ENCODE data around the gene YIPF5.
A peak's percentile ranks its signal among the peaks of the same experiment; 100 is the strongest.

YIPF5 gene

DNA sequence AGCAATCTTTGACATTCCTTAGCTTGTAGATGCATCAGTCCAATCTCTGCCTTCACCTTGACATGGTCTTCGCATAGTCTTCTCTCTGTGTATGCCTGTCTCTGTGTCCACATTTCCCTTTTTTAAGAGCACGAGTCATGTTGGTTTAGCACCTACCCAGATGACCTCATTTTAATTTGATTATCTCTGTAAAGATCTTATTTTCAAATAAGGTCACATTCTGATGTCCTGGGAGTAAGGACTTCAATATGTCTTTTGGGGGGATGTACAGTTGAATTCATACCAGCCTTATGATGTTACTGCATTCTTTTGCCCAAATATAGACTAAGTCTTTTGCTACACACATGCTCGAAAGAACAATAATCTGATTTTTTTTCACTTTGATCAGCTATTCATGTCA is 7.1 kb upstream of the YIPF5 start:
- DNase-seq, result no peak

DNA sequence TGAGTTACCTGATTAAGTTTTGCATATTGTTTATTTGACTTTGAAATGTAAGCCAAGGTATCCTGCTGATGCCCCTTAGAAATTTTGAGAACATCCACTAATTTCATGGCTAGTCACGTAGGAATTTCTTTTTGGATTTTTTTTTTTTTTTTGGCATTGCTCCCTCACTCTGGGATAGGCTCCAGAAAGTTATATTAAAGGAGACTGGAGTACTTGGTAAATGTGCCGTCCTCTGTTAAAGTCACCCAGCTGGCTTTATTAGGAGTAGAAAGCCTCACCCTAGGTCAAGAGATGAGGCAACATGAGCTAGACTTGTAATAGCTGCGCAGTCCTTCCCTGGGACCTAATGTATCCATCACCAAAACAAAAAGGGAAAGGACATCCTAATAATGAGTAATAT is 3.3 kb upstream of the YIPF5 start:
- no peak for DNase-seq

DNA sequence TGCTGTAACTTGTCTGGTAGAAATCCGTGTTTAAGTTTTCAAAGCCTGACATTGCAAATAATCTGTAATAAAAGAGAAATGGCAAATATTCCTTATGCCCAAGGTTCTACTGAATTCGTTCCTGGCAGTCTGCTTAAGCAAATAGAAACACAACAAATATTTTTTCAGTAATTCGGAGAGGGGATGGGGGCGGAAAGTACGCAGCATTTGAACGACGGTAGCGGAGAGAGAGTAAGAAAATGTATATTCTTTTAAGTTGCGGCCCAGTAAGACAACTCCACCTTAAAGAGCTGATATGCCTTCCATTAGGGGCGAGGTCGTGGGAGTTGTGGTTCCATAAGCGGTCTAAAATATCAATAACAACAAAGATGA is 569 bp downstream of the YIPF5 start:
- DNase-seq, result no peak

DNA sequence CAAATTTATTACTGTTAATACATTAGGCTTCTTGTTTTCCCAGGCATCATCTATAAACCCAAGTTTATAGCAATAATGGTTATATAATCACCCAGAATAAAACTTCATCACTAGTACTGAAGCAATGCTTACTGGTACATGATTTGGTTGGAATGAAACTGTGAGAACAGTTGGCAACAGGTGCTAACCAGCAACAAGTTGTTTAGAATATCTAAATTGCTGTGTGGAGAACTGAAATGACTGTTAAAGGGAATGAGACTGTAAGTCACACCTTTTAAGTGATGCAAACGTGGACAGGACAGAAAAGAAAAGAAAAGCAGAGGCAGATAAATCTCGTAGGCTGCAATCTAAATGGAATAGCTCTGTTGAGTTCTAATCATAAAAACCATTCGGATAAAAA is 2.5 kb downstream of the YIPF5 start:
- no peak for DNase-seq

DNA sequence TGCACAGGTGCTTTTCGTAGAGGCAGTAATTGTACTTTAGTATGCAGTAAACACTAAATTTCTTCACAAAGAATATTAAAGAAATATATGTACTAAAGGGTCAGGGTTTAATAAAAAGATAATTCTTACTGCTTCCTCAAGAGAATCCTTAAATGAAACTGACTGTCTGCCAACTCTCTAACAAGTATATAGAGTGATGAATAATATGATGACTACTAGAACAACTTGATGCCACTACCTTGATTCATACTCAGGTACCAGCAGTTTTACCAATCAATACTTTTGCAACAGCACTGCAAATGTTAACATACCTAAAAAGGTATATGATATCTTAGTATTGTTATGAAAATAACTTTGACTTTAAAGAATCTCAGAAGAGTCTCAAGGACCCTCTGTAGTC is 3.8 kb downstream of the YIPF5 start:
- no peak for DNase-seq

DNA sequence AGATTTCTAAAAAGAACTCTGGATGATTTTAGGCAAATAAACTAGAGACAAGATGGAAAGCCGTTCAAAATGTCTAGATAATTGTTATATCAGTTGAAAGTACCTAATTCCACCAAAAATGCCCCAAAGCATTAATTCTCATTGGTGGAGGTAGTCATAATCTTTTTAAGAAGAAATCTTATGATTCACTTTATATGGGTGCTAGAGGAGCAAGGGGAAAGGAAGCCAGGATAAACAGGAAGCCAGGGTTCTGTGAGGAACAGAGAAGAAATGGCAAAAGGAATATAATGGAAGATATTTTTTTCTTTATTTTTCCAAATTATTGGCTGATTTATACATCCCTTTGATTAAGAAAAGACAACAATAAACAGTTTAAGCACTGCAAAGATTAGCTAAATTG is 7.8 kb downstream of the YIPF5 start:
- DNase-seq, result no peak

DNA sequence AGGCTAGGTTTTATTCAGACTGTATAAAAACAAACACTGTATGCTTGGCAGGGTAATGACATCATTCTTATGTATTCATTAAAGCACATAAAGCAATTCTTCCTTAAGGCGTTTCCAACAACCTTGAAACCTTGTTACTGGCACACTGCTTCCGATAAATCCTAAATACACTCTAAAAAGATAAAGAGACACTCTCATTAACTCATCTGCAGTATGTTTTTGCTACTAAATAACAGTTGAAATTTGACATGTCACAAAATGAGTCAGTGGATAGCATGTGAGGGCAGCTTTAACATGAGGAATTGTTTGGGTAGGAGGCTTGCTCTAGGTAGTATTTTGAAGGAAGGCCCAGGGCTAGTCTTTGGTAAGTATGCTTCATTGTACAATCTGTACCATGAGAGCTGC is 13.7 kb downstream of the YIPF5 start:
- no peak for DNase-seq

DNA sequence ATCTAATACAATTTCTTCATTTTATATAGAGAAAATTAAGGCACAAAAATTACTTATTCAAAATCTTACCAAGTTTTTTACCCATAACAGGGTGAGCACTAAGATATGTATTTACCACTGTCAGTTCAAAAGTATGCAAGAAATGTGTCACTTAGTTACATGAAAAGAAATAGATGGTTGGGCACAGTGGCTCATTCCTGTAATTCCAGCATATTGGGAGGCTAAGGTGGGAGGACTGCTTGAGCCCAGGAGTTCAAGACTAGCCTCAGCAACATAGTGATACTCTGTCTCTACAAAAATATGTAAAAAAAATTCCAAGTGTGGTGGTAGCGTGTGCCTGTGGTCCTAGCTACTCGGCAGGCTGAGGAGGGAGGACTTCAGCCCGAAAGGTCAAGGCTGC is 19.4 kb downstream of the YIPF5 start:
- DNase-seq, result no peak

DNA sequence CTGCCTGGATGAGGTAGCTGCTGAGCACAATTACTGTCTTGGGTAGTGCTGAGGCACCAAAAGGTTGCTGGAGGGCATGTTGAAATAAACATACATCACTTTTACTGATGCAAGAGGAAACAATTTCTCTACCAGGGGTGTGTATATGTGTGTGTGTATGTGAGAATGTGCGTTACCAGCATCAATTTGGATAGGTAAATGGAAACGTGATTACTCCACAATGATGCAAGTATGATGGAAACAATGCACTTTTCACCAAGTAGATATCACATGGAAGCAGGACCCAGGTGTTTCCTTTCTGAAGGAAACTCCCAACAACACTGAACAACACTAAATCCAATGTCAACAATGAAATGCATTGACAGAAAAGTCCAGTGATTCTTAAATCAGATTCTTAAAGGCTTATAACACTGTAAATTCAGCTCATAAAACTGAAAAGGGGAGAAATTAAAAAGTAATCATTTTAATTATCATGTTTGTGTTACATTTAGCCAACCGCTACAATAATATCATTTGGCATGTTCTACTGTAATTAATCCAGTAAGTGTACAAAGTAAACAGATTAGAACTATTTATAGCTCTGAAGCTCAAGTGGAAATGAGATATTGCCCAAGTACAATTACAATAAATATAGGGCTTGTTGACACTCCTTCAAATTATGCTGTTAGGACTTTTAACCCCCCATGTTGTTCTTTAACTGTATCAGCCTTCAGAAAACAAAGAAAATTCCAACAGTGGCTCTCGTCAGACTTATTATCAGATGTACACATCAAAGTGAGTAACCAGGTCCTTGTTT is 25.3 kb downstream of the YIPF5 start:
- DNase-seq, result no peak

DNA sequence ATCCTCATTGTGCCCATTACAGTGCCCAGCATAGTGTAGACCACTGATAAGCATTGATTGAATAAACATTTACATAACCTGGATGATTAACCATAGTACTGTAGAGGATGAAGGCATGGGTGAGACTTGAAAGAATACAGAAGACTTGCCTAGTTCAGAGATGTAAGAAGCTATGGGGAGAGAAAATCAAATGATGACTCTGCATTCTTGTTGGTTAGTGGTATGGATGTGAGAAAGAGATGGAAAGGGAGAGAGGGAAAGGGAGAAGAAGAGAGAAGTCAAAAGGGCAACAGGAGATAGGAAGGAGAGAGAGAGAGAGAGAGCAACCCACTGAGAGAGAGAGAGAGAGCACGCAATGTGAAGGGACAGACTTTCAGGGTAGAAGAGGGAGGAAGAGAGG is 26.8 kb downstream of the YIPF5 start:
- no peak for DNase-seq

DNA sequence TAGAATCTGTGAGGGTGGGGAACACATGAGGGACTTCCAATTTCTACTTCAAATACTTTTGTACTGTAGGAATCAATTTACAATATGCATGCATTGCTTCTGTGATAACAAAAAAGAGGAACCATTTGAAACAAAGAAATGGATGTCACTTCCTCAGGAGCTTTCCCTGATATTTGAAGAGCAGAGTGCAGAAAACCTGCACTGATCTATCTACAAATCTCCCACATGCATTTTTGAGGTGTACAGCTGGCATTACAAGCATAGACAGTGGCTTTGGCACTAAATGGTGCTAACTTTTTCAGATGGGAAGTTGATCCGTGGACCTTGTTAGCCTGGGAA is 27.7 kb downstream of the YIPF5 start:
- no peak for DNase-seq

DNA sequence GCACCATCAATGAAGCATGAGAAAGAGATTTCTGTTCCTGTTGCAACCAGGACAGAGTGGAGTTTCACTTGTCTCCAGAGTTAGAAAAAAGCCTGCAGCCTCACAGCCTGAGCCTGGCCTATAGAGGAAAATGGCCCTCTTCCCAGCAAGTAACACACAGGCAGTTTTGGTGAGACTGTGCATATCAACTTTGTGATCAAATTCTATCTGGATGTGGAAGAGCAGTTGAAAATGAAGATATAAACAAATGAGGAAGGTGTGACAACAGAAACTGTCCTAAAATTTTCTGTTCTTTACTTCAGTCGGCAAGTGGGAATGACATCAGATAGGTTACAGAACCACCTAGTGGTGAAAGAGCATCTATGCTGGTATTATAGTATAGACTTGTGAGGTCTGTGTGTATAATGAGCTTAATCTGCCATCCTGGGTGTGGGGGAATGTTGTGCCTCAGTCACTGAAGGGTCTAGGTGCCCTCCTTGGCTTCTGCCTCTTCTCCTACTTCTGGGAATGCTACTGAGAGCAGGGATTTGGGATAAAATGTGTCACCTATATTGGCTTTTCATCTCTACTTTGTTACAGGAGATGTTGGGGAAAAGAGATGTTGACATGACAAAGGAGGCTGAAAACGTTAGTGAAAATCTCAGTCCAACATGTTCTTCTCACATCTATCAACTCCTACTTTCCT is 28.2 kb downstream of the YIPF5 start:
- peak; percentile 27 for DNase-seq

DNA sequence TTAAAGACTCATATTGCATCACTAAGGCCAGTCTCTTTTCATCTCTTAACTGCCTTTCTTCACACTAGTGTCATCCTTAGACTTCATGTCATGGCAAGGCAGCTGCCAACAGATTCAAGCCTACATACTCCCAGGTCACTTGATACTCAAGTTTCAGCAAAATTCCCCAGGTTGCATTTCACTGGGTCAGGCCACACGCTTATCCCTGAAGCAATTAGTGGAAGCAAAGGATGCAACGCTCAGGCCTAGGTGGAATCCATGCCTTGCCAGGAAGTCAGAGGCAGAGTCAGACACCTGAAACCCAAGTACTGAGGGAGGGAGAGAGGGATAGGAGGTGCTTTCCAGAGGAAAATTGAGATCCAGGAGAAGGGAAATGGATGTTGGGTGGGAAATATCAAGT is 28.9 kb downstream of the YIPF5 start:
- DNase-seq, result no peak

DNA sequence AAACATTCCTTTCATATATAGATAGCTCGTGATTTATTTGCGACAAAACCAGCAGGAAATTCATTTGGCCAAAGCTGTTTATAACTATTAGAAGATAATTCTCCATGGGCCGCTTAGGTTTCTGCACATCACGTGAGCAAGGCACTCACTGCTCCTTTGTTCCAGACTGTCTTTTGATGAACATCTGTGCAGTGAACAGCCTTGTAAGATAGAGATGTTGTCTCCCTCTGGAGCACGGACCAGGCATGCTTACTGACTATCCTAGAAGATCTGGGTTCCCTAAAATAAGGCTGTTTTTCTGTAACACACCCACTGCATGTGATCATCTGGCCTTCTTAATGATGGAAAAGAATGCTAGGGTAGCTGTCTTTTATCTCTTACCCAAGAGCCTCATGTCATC is 30.9 kb downstream of the YIPF5 start:
- no peak for DNase-seq

DNA sequence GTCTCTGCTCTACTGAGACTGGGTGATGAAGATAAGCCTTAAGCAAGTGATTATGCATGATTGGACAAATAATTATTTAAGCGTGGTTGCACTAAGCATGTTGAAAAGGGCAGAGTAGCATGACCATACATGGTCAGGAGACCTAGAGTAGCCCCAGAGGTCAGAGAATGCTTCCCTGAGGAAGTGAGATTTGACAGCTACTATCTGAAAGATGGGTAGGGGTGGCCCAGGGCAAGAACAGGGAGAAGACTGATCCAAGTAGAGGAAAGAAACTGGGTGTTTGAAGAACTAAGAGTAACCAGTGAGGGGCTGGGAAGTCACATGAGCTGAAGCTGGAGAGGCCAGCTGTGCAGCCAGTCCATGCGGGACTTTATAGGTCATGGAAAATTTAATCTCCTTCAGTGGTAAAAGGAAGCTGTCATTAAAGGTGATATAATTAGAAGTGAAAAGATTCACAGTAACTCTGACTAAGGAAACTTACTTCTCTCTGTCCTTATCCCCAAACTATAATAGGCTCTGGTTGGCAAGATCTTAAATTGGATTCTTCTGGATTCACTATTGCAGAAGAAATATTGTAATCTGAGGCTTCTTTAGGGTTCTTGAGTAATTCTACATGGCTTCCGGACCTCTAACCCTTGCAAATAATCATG is 35.2 kb downstream of the YIPF5 start:
- no peak for DNase-seq

DNA sequence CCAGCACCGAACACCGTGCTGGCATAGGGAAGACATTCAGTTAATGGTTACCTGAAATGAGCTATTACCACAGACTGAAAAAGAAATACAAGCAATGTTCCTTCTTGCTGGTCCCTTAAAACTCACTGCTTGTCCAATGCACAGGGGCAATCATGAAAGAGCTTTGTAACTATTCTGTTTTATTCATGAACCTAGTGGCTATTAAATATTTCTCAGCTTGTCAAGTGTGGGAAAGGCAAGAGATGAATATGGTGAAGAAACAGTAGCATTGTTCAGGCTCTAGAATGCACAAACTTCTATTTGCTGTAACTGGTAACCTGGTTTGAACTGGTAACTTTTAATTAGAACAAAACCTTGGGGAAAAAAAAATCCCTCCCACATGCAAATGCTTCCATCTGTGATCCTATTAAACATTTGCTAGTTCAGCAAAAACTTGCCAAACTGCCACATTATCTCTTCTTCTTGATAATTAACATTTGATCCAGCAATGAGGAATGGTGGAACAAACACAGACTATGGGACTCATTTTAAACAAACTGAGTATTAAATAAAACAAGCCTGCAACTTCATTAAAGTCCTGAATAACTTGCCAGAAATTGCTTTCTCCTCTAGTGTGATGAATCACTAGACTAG is 36.1 kb downstream of the YIPF5 start:
- no peak for DNase-seq

DNA sequence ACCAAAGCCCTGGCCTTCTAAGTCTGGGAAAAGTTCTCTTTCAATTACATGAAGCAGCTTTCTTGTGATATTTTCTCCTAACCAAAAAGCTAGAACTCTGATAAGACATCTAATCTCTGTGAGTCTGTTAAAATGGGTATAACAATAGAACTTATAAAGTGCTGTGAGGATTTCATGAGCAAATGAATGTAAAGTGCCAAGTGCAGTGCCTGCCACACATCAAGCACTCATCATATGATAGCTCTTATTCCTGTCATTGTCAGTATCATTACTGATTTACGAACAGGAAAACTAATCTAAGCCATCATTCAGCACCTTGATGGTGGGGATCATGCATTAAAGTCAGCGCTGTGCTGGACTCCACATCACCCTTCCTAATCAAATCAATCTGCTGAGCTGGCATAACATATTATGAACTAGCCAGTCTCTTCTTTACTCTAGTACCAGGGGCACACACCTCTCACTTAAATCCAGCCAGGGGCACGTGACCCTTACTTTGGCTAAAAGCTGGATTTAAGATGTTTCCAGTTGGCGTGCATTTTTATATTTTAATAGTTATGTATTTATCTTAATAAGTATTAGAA is 37.3 kb downstream of the YIPF5 start:
- no peak for DNase-seq

DNA sequence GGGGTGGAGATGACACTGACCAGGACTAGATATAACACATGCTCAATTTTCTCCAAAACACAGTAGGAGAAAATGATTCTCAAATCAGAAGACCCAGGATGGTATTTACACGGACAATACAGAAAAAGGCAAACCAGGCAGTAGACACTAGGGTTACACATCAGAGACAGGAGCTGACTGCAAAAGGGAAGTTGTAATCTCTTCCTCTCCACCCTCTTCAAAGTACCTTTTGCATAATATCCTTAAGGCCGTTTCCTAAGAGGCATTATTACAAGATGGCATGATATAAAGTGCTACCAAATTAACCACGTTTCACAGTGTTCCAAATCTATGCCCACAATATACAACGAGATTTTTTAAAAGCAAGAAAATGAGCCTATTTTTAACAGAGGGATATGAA is 39.2 kb downstream of the YIPF5 start:
- DNase-seq, result no peak

DNA sequence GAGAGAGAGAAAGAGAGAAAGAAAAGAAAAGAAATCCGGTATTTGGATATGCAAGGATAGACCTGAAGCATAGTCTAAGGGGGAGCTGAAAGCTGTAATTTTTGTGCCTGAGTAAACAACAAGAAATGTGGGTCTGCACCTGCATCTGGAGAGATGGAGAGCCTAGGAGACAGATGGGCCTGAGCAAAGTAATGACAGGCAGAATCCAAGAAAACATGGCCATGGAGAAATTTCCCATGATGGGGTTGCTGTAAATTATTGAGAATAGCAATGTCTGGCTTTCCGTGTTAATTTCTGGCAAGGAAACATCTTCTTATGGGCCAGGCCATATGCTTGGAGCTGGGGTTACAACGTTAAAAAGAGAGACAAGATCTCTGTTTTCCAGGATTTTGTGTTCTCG is 40.2 kb downstream of the YIPF5 start:
- DNase-seq, result no peak

DNA sequence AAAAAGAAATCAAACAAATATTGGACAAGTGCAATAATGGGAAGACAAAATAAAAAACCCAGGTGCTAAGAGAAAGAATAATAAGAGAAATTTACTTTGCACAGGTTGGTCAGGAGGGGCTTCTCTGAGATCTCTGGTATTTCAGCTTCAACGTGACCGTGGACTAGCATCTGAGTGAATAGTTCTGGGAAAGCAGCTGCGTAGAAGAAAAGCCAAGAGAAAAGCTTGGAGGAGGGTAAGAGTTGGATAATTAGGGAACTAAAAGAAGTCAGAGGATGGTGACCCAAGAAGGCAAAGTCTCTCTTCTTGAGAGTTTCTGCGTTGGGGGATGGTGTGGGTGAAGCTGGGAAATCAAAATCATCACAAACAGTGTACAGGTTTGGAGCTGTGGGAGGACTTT is 41.6 kb downstream of the YIPF5 start:
- no peak for DNase-seq

DNA sequence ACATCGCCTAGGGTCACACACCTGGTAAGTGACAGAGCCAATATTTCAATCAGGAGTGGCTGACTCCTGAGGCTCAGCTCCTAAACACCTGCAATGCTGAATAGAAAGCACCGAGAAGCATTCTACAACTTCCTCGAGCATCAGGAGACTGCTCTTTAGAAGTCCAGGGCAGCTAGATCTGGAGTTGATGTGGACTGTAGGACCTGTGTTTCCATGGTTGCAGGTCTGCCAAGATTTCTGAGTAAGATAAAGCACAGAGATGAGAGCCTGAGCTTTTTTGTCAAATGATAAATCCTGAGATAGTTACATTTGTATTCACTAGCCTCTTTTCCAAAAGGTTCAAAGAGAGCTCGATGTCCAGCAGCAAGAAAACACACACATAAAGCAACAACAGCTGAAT is 43.8 kb downstream of the YIPF5 start:
- no peak for DNase-seq

DNA sequence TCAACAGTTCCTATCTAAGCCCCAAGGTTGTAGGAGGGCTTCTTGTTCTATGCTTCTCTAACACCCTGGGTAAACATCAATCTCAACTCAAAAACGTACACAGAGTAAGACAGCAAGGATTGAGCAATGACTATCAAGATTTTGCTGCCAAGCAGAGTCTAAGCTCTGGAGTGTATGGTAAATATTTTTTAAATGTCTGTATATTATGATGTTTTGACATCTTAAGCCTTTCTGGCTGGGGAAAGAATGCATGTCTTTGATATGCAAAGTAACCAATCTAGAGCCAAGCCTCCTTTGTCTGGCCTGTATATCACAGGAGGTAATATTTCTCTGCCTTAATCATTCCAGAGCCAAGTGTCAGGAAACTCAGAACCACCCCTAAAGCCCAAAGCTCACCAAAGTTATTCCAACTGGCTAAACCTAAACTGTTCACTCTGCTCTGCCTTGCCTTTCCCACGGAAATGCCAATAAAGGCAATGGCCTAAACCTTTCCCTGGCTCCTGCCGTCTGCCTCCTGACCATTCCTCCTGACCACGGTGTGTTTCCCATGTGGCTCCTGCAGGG is 45.2 kb downstream of the YIPF5 start:
- no peak for DNase-seq

DNA sequence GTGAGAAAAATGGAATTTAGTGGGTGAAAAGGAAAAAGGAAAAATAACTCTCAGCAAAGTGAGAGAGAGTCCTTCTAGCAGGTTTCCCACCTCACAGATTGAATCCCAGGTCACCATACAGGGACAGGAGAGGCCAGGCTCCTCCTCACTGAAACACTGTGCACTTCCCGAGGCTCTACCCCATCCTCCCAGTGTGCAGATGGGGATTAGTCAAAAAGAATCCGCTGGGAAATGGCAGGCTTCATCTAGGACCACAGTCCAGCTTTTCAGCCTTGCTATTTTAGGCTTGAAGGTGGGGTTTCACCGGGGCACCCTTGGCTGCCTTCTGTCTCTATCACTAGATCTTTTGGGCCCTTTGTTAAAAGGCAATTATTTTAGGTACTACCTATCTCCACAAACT is 47.8 kb downstream of the YIPF5 start:
- DNase-seq, result no peak
